Karpas-422 (cell line): Measurements from ENCODE around the gene OR2T1. TPM values are rescaled to one million over a fixed set of nuclear protein-coding genes. Genes with fewer than 3 reads are reported as not detected.

Experiments used
- DNase-seq: peaks from one replicate; pipeline ENCODE4 v3.0.0-alpha.2; 2015
- H2AFZ ChIP-seq: fragments of 200-600 bp; sonication (generic); 2 replicates; pipeline ENCODE4 v1.6.1; 2014; ENCODE audit warnings: antibody characterized with exemption, low read length, mixed read lengths
- H3K27ac ChIP-seq: fragments of 200-600 bp; sonication (generic); 2 replicates; pipeline ENCODE4 v1.5.1; 2014; ENCODE audit warnings: mild to moderate bottlenecking, low read length, moderate library complexity
- H3K27me3 ChIP-seq: fragments of 200-600 bp; sonication (generic); 2 replicates; pipeline ENCODE4 v1.6.1; 2014; ENCODE audit warnings: low read length, mixed read lengths
- H3K36me3 ChIP-seq: fragments of 200-600 bp; sonication (generic); 2 replicates; pipeline ENCODE4 v1.6.1; 2014; ENCODE audit warnings: low read length, mixed read lengths; ENCODE audit not compliant: insufficient read depth
- H3K4me1 ChIP-seq: fragments of 200-600 bp; sonication (generic); 2 replicates; pipeline ENCODE4 v1.6.1; 2014; ENCODE audit warnings: mild to moderate bottlenecking, low read length, mixed read lengths
- H3K4me2 ChIP-seq: fragments of 200-600 bp; sonication (generic); 2 replicates; pipeline ENCODE4 v1.6.1; 2014; ENCODE audit warnings: low read length, low read depth, mild to moderate bottlenecking; ENCODE audit not compliant: poor library complexity, severe bottlenecking
- H3K4me3 ChIP-seq: fragments of 200-600 bp; sonication (generic); 2 replicates; pipeline ENCODE4 v1.5.1; 2014; ENCODE audit warnings: mild to moderate bottlenecking, antibody characterized with exemption, low read length, mixed read lengths
- H3K79me2 ChIP-seq: fragments of 200-600 bp; sonication (generic); 2 replicates; pipeline ENCODE4 v1.6.1; 2014; ENCODE audit warnings: mild to moderate bottlenecking, low read length, mixed read lengths
- H3K9ac ChIP-seq: fragments of 200-600 bp; sonication (generic); 2 replicates; pipeline ENCODE4 v1.6.0; 2014; ENCODE audit warnings: low read length
- H3K9me2 ChIP-seq: fragments of 200-600 bp; sonication (generic), shearing (Covaris generic); replicated peaks from 2 replicates; pipeline ENCODE4 v1.6.0; 2014; ENCODE audit warnings: mild to moderate bottlenecking, low read length, moderate library complexity; ENCODE audit not compliant: insufficient read depth
- H3K9me3 ChIP-seq: fragments of 300-700, 200-600 bp; sonication (generic); 2 replicates; pipeline ENCODE4 v1.6.1; 2014; ENCODE audit warnings: low read length, mixed read lengths
- H4K20me1 ChIP-seq: fragments of 200-600 bp; sonication (generic); 2 replicates; pipeline ENCODE4 v1.6.1; 2014; ENCODE audit warnings: mild to moderate bottlenecking, antibody characterized with exemption, low read length, low read depth; ENCODE audit not compliant: insufficient read depth
- total RNA-seq: library from RNA; depleted of rRNA; stranded (reverse); fragments of >200 nt; shearing (Covaris generic); gene quantifications from 2 replicates; pipeline ENCODE4 v1.2.3, GENCODE V29; 2014; ENCODE audit warnings: low replicate concordance; rRNA removed

The OR2T1 gene, protein sequence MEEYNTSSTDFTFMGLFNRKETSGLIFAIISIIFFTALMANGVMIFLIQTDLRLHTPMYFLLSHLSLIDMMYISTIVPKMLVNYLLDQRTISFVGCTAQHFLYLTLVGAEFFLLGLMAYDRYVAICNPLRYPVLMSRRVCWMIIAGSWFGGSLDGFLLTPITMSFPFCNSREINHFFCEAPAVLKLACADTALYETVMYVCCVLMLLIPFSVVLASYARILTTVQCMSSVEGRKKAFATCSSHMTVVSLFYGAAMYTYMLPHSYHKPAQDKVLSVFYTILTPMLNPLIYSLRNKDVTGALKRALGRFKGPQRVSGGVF
- not detected in 2 replicates for total RNA-seq

DNA sequence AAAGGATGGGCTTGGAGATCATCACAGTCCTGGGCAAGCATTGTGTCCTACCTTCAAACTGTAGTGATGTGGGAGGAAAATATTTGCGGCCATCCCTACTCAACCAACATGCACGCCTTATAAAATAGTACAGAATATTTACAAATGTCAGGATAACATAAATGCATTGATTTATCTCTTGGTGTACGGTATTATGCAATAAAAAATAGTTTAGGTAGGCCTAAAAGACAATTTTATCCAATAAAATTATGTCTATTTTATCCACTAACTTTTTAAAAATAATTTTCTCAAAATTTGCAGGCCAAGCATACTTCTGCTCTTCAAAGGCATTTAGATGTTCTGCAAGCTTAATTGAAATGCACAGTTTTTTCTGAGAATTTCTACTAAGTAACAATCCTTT lies at the start of gene OR2T1:
TSS of gene OR2T1 (plus strand) at position 301 of the 400 bp plus-strand sequence. CDS start 3,100 bp downstream, outside the sequence.
- no peaks in the 10 kb centered on the region for H3K4me1 ChIP-seq
- no peak within 1 kb of the TSS for H2AFZ ChIP-seq
- no peak within 1 kb of the TSS for H3K27ac ChIP-seq
- H3K9me3 ChIP-seq: no peaks in the 10 kb centered on the region
- DNase-seq: no peak
- H3K4me3 ChIP-seq: no peak within 1 kb of the TSS
- H3K4me2 ChIP-seq: no peak within 1 kb of the TSS
- H3K9ac ChIP-seq: no peak within 1 kb of the TSS
- no peaks in the 10 kb centered on the region for H3K27me3 ChIP-seq
- H3K79me2 ChIP-seq: no peaks in the 10 kb centered on the region
- no peaks in the 10 kb centered on the region for H3K36me3 ChIP-seq
- H3K9me2 ChIP-seq: no peaks in the 10 kb centered on the region
- no peaks in the 10 kb centered on the region for H4K20me1 ChIP-seq

DNA sequence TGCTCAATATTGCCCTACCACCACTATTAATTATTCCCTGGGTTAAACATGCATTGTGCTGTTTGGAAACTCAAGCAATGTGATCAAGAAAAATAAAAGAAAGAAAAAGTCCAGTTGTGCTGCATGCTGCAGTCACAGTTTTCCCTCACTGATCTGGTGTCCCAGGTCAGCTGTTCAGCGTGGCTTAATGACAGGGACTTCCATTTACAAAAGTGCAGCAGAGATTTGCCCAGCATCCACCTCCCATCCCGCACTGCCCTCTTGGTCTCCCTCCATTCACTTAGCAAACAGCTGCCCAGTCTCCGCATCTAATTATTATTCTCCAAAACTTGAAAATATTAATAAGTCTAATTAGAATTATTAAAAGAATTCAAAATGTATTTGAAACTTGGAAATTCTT lies 43.4 kb upstream of the OR2T1 start:
- Histone ChIP-seq H3K27ac (no peak overlapping the region), H3K9me2 (no peaks in the 10 kb centered on the region), H3K4me2 (no peak overlapping the region), H3K27me3 (no peaks in the 10 kb centered on the region), H4K20me1 (no peaks in the 10 kb centered on the region), H3K4me1 (no peaks in the 10 kb centered on the region), H3K9me3 (no peaks in the 10 kb centered on the region), H3K4me3 (no peak overlapping the region), H3K9ac (no peak overlapping the region), H2AFZ (no peak overlapping the region), H3K79me2 (no peaks in the 10 kb centered on the region), H3K36me3 (no peaks in the 10 kb centered on the region)
- no peak for DNase-seq

DNA sequence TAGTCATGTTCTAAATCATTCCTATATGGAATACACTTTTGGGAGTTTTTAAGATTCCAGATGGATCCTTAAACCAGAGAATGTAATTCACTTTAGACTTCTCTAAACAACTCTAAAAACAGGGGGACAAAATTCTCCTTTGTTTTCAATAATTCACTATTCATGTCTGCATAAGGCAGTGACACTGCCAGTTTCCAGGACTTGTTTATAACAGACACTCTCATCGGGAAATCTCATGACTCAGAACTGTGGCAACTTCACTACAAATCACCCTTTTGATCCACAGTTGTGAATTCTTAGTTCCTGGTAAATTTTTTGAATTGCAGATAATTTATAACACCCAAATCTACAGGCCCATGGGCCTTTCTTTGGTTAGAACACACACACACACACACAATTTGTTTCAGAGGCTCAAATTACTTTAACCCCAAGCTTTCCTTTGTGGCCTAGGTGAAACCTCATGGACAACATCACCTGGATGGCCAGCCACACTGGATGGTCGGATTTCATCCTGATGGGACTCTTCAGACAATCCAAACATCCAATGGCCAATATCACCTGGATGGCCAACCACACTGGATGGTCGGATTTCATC lies 41.6 kb upstream of the OR2T1 start, which contains the start of gene OR2T4:
TSS of gene OR2T4 (plus strand) at position 545 of the 595 bp plus-strand sequence. CDS start at position 545, 0 bp downstream.
- no peak for DNase-seq
- no peak within 1 kb of the TSS for H3K9ac ChIP-seq

DNA sequence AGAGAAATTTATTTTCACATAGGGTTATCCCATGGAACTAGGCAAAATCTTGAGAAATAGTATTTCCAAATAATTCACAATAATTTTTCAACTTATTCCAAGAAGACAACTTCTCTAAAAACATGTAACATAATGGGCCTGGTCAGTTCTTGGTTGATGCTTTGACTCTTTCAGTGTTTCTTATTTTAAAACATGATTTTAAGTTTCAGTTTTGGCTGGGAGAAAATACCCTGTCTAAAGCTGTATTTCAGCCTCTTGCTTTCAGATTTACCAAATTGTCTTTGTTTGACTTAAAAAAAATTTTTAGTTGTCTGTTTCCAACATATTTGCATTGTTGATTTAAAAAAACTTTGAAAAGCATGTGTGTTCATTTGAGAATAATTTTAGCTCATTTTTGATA lies 36.2 kb upstream of the OR2T1 start:
- H3K27ac ChIP-seq: no peak overlapping the region
- H3K36me3 ChIP-seq: no peaks in the 10 kb centered on the region
- H3K4me2 ChIP-seq: no peak overlapping the region
- no peak overlapping the region for H3K9ac ChIP-seq
- H3K4me3 ChIP-seq: no peak overlapping the region
- H3K4me1 ChIP-seq: no peaks in the 10 kb centered on the region
- no peaks in the 10 kb centered on the region for H4K20me1 ChIP-seq
- no peak overlapping the region for H2AFZ ChIP-seq
- H3K9me2 ChIP-seq: no peaks in the 10 kb centered on the region
- H3K9me3 ChIP-seq: no peaks in the 10 kb centered on the region
- no peak for DNase-seq
- H3K79me2 ChIP-seq: no peaks in the 10 kb centered on the region
- no peaks in the 10 kb centered on the region for H3K27me3 ChIP-seq

More for the DNA sequence above, 41.6 kb upstream of the OR2T1 start, which contains the start of gene OR2T4:
- Histone ChIP-seq H3K27me3 (no peaks in the 10 kb centered on the region), H2AFZ (no peak within 1 kb of the TSS), H3K27ac (no peak within 1 kb of the TSS), H3K4me1 (no peaks in the 10 kb centered on the region), H3K9me2 (no peaks in the 10 kb centered on the region), H4K20me1 (no peaks in the 10 kb centered on the region), H3K79me2 (no peaks in the 10 kb centered on the region), H3K4me2 (no peak within 1 kb of the TSS), H3K9me3 (no peaks in the 10 kb centered on the region), H3K36me3 (no peaks in the 10 kb centered on the region), H3K4me3 (no peak within 1 kb of the TSS)

DNA sequence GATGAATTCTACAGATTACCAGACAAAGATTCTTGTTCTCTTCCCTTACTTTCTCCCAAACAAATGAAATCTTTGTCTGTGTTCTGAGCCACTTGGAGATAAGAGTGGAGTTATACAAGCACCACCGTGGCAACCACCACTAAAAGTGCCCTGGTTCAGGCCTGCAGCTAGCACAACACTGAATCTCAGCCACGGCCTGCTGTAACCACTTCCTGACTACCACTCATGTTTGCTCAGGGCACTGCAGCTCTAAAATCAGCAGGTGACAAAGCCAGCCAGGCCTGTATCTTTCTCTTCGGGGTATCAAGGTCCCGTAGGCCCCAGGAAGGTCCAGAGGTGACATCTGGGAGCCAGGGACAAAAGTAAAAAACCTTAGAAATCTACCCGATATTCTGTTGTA lies 30.5 kb upstream of the OR2T1 start:
- Histone ChIP-seq H3K79me2 (no peaks in the 10 kb centered on the region), H3K27me3 (no peaks in the 10 kb centered on the region), H3K9ac (no peak overlapping the region), H2AFZ (no peak overlapping the region), H3K27ac (no peak overlapping the region), H3K9me2 (no peaks in the 10 kb centered on the region), H3K4me1 (no peaks in the 10 kb centered on the region), H3K9me3 (no peaks in the 10 kb centered on the region), H3K36me3 (no peaks in the 10 kb centered on the region), H3K4me2 (no peak overlapping the region), H3K4me3 (no peak overlapping the region), H4K20me1 (no peaks in the 10 kb centered on the region)
- DNase-seq: no peak

DNA sequence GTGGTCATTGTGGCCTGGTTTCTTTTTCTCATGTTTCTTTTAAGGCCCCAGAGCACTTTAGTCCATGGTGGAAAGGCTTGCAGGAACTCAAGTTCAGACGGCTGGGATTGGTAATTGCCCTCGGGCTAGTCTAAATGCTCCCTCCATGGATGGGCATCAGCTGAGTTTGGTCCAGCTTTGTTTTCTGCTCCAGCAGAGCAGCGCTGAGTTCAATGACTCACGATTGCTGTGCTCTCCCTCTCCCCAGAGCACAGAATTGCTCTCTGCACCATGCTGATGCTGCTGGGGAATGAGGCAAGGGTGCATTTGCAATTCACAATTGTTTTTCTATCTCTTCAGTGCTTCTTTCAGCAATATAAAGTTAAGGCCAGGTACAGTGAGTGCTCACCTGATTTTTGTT lies 29.1 kb upstream of the OR2T1 start:
- no peak overlapping the region for H2AFZ ChIP-seq
- DNase-seq: no peak
- H3K27ac ChIP-seq: no peak overlapping the region
- H3K9me2 ChIP-seq: no peaks in the 10 kb centered on the region
- H3K27me3 ChIP-seq: no peaks in the 10 kb centered on the region
- H4K20me1 ChIP-seq: no peaks in the 10 kb centered on the region
- H3K79me2 ChIP-seq: no peaks in the 10 kb centered on the region
- no peak overlapping the region for H3K4me2 ChIP-seq
- H3K9ac ChIP-seq: no peak overlapping the region
- no peaks in the 10 kb centered on the region for H3K4me1 ChIP-seq
- no peaks in the 10 kb centered on the region for H3K9me3 ChIP-seq
- no peaks in the 10 kb centered on the region for H3K36me3 ChIP-seq
- H3K4me3 ChIP-seq: no peak overlapping the region

DNA sequence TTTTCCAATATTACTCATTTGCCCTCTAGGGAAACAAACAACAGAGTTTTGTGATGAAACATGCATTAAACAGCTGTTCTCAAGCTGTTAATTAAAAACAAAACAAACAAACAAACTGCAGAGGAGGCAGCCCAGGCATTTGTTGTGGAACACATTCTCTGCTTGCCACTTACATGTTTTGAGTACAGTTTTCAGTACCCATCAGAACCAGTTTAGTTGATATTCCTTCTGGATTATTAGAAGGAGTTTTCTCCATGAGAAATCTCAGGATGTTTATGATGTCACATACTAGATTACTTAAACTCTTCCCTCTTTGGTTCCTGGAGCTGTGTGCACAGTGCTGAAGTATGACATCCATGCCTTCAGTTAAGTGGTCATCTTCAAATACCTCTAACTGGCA lies 27.4 kb upstream of the OR2T1 start, which contains the start of gene OR2T6:
TSS of gene OR2T6 (plus strand) at position 301 of the 400 bp plus-strand sequence. CDS start 11,863 bp downstream, outside the sequence.
- Histone ChIP-seq H3K27ac (no peak within 1 kb of the TSS), H3K79me2 (no peaks in the 10 kb centered on the region), H2AFZ (no peak within 1 kb of the TSS), H3K9me3 (no peaks in the 10 kb centered on the region), H3K4me1 (no peaks in the 10 kb centered on the region), H3K9me2 (no peaks in the 10 kb centered on the region), H4K20me1 (no peaks in the 10 kb centered on the region), H3K36me3 (no peaks in the 10 kb centered on the region), H3K4me2 (no peak within 1 kb of the TSS), H3K4me3 (no peak within 1 kb of the TSS), H3K27me3 (no peaks in the 10 kb centered on the region), H3K9ac (no peak within 1 kb of the TSS)
- DNase-seq: no peak

DNA sequence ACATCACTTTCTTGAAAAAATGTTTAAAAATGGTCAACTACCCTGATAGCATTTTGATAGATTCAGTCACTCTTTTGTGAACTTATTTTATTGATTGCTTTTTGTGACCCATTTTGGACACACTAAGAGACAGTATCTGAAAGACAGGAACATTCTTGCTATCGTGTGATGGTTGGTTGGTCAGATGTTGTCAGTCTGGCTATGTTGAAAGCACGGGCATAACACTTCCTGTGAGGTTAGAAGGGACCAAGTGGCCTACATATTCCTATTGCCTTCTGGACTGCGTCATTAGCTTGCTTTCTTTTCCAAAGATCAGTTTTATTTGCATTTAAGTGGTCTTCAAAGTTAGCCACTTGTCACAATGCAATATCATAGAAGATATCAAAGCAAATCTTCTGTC lies 25.9 kb upstream of the OR2T1 start:
- no peak overlapping the region for H3K4me3 ChIP-seq
- H3K9ac ChIP-seq: no peak overlapping the region
- no peaks in the 10 kb centered on the region for H4K20me1 ChIP-seq
- no peaks in the 10 kb centered on the region for H3K27me3 ChIP-seq
- H3K79me2 ChIP-seq: no peaks in the 10 kb centered on the region
- no peak overlapping the region for H2AFZ ChIP-seq
- no peaks in the 10 kb centered on the region for H3K4me1 ChIP-seq
- no peak for DNase-seq
- H3K4me2 ChIP-seq: no peak overlapping the region
- no peaks in the 10 kb centered on the region for H3K9me2 ChIP-seq
- H3K27ac ChIP-seq: no peak overlapping the region
- no peaks in the 10 kb centered on the region for H3K9me3 ChIP-seq
- no peaks in the 10 kb centered on the region for H3K36me3 ChIP-seq
